ENCODE measurements around the gene RHOJ.

RHOJ gene

GRCh38 chr14:63205866-63206265 is 1.6 kb downstream of the RHOJ start:
- DNase-seq (ENCODE audit: low read depth in 2 of 2): no peak

- DNase-seq (ENCODE audit: low read depth in 2 of 2): no peak
Observed at GRCh38 chr14:63209160-63209559, 4.9 kb downstream of the RHOJ start.

- DNase-seq (ENCODE audit: low read depth in 2 of 2): no peak
Observed at GRCh38 chr14:63210812-63211211, 6.6 kb downstream of the RHOJ start.

- DNase-seq (ENCODE audit: low read depth in 2 of 2): no peak
Observed at GRCh38 chr14:63212209-63212608, 8.0 kb downstream of the RHOJ start.

- DNase-seq (ENCODE audit: low read depth in 2 of 2): no peak
Observed at GRCh38 chr14:63212776-63213500, 8.7 kb downstream of the RHOJ start.

- no peak for DNase-seq (ENCODE audit: low read depth in 2 of 2)
Observed at GRCh38 chr14:63214417-63215196, 10.4 kb downstream of the RHOJ start.

- no peak for DNase-seq (ENCODE audit: low read depth in 2 of 2)
Observed at GRCh38 chr14:63220526-63220925, 16.3 kb downstream of the RHOJ start.

GRCh38 chr14:63223596-63223995 is 19.4 kb downstream of the RHOJ start:
- no peak for DNase-seq (ENCODE audit: low read depth in 2 of 2)

- no peak for DNase-seq (ENCODE audit: low read depth in 2 of 2)
Observed at GRCh38 chr14:63224196-63224595, 20.0 kb downstream of the RHOJ start.

- no peak for DNase-seq (ENCODE audit: low read depth in 2 of 2)
Observed at GRCh38 chr14:63228217-63228616, 24.0 kb downstream of the RHOJ start.

- DNase-seq (ENCODE audit: low read depth in 2 of 2): no peak
Observed at GRCh38 chr14:63229330-63230059, 25.3 kb downstream of the RHOJ start.

- no peak for DNase-seq (ENCODE audit: low read depth in 2 of 2)
Observed at GRCh38 chr14:63231766-63232165, 27.5 kb downstream of the RHOJ start.

GRCh38 chr14:63237791-63238190 is 33.5 kb downstream of the RHOJ start:
- DNase-seq (ENCODE audit: low read depth in 2 of 2): no peak

- no peak for DNase-seq (ENCODE audit: low read depth in 2 of 2)
Observed at GRCh38 chr14:63240221-63240620, 36.0 kb downstream of the RHOJ start.

- no peak for DNase-seq (ENCODE audit: low read depth in 2 of 2)
Observed at GRCh38 chr14:63241096-63241495, 36.9 kb downstream of the RHOJ start.

GRCh38 chr14:63243646-63244045 is 39.4 kb downstream of the RHOJ start:
- no peak for DNase-seq (ENCODE audit: low read depth in 2 of 2)

- DNase-seq (ENCODE audit: low read depth in 2 of 2): no peak
Observed at GRCh38 chr14:63245893-63246292, 41.6 kb downstream of the RHOJ start.

- DNase-seq (ENCODE audit: low read depth in 2 of 2): no peak
Observed at GRCh38 chr14:63248211-63248610, 44.0 kb downstream of the RHOJ start.

GRCh38 chr14:63249092-63249491 is 44.8 kb downstream of the RHOJ start:
- no peak for DNase-seq (ENCODE audit: low read depth in 2 of 2)

- no peak for DNase-seq (ENCODE audit: low read depth in 2 of 2)
Observed at GRCh38 chr14:63257299-63257698, 53.1 kb downstream of the RHOJ start.

GRCh38 chr14:63262446-63262845 is 58.2 kb downstream of the RHOJ start:
- DNase-seq (ENCODE audit: low read depth in 2 of 2): no peak

GRCh38 chr14:63266106-63266505 is 61.9 kb downstream of the RHOJ start:
- no peak for DNase-seq (ENCODE audit: low read depth in 2 of 2)

GRCh38 chr14:63267171-63267570 is 62.9 kb downstream of the RHOJ start:
- DNase-seq (ENCODE audit: low read depth in 2 of 2): no peak
